CD4-positive, alpha-beta T cell treated with Interleukin-6 at 100 ng/mL for 8 hours (primary cell): Measurements from ENCODE around the gene TAF4B.
"Not testable (repeated sequence)": the region's sequence is repeated elsewhere in the genome, so short reads cannot be mapped to it uniquely, and the experiment has no call there.

Source experiments
- DNase-seq: peaks from one replicate; pipeline ENCODE4 v3.0.0-alpha.2; 2020; ENCODE audit warnings: mixed read lengths, low spot score

The TAF4B gene

GRCh38 chr18:26424428-26425147 lies 198.3 kb downstream of the TAF4B start:
- DNase-seq, result no peak

DNA sequence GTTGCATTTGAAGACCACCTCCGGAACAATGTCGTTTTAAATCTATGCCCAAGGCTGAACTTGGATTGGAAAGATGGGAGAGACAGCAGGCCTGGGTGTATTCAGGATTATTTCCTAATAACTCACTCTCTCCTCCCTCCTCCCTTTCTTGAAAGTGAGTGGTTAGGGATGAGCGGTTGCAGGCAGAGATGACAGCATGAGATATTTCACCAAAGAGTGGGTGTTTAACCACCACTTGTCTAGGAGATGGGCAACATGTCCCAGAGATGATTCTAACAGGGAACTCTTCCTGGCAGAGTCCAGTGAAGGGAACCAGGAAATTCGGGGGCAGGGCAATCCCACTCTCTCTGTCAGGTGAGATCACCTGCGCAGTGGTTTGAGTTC lies 198.9 kb downstream of the TAF4B start:
- DNase-seq, result no peak

DNA sequence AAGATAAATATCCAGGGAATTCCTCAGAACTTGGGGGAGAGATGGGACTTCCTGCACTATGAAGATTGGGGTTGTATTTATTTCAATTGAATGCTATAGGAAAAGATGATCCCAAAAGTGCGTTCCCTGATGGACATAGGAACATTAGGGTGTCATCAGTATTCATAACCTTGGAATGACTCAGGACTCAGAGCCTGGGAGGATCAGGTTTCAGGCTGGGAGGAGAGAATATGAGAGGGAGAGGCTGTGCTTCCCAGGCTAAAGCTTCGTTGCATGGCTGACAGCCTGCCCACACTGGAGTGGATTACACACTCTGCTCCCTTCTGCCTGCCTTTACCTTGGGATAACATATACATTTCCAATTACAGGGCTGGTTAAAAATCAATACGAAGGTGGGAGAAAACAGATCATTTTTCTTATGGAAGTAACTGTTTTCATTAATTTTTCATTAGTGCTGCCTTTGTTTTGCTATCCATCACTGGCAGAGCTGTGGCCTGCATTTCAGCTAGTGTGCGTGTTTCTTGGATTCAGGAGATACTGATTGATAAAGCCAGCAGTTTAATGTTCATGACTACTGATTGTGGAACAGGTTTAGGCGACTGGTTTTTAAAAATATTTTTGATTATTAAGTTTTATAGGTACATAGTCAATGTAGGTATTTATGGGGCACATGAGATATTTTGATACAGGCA lies 203.4 kb downstream of the TAF4B start:
- no peak for DNase-seq

DNA sequence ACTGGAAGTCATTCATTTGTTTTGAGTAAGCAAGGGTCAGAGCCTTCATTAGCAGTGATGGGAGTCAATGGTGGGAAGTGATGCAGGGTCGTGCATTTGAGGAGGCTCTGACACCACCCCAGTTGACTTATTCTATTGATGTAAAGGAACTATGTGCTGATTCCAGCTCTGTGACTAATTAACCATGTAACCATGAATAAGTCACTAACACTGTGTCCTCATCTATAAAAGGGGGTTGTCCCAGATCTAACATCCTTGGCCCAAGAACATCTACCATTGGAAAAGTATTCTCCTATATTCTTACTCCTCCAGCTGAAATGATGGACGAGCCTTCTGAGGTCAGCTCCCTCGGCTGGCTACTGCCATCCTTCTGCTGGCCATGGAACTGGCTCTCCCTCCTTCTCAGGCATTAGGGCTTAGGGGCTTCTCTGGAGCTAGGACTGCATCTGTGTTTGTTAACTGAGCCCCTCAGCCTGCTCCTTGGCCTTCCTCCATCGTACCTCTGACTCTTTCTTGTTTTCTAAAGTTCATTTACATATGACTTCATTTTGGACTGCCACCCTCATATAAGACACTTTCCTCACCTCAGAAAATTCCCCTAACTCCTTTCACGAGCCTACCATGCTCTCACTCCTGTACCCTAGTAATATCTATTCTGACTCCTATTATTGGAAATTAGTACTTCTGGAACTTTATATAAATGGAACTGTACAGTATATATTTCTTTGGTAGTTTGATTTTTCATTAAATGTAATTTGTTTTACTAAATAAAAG lies 206.6 kb downstream of the TAF4B start:
- DNase-seq, result no peak

GRCh38 chr18:26434887-26435286 lies 208.6 kb downstream of the TAF4B start:
- DNase-seq, result no peak

GRCh38 chr18:26435415-26436095 lies 209.3 kb downstream of the TAF4B start:
- DNase-seq, result no peak

DNA sequence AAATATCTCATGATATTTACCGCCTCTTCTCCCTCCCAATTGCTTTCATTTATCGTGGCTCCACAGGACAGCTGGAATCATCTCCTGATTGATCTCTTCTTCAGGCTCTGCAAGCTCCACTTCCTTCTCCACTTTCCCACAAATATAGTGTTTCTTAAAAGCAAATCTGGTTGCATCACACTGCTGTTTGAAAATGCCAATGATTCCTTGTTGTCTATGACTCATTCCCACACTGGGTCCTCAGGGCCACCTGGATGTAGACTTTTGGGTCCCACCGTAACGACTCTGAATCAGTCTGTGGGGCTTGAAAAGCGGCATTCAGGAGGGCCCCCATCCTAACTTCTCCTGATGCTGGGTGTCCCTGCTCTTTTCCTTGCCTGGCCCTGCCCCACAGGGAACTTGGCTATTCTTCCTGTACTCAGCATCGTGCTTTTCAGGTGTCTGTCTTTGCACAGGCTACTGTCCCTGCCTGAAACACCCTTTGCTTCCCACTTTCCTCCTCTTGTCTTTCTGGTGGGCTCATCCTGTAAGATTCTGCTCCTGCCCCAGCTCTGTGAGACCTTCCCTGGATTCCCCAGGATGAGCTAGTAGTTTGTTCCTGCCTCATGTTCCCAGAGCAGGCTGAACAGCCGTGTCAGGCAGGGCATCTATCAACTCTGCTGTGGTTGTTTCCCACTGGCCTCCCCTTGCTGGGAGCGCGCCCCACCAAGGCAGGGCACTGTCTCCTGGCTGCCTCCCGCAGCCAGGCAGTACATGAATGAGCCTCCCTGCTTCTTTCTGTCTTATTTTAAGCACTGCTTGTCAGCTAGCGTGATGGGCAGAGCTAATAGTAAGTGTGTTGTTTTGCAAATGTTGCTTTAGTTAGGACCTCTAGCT lies 210.2 kb downstream of the TAF4B start:
- DNase-seq, result no peak

- not testable (repeated sequence) for DNase-seq
Observed at GRCh38 chr18:26437634-26438033, 211.4 kb downstream of the TAF4B start.

DNA sequence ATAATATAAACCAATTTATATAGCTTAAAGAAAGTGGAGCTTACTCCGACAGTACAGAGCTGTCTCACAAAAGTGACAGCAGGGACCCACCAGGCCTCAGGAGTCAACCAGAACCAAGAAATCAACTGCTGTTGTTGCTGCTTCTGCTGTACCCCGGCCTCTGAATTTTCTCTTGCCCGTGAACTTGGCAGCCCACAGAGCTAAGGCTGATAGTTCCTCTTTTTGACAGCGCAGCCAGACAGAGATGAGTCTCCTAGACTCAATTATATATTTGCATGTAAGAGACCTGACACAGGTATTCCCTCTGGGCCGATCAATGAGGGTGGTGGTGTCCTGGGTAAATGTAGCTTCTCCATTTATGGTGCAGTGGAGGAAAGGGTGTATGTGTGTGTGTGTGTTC lies 212.7 kb downstream of the TAF4B start:
- no peak for DNase-seq

GRCh38 chr18:26439537-26439936 lies 213.3 kb downstream of the TAF4B start:
- no peak for DNase-seq

GRCh38 chr18:26440644-26441043 lies 214.4 kb downstream of the TAF4B start:
- DNase-seq, result no peak
